NCI-H748 treated with DMSO at 0.1 percent for 48 hours (cell line): ENCODE data around the gene HOXB3.
"Not testable (repeated sequence)": the region's sequence is repeated elsewhere in the genome, so short reads cannot be mapped to it uniquely, and the experiment has no call there.

Experiments
- DNase-seq: peaks from one replicate; lab custom pipeline; 2025; lab: John Stamatoyannopoulos, UW

The HOXB3 gene

GRCh38 chr17:48545539-48545938 is 44.5 kb downstream of the HOXB3 start:
- DNase-seq = no peak

- peak; percentile 61 for DNase-seq
These were observed 45.0 kb downstream of the HOXB3 start, which contains the start of gene HOXB2 for GRCh38 chr17:48545022-48545375. Gene HOXB2 (minus strand): TSS chr17:48545109. CDS start chr17:48544911, 198 bp downstream.

GRCh38 chr17:48544349-48545021 is 45.6 kb downstream of the HOXB3 start:
- peak; percentile 55 for DNase-seq

- peak; percentile 55 for DNase-seq
These were observed 46.1 kb downstream of the HOXB3 start for GRCh38 chr17:48543854-48544348.

GRCh38 chr17:48543107-48543853 is 46.8 kb downstream of the HOXB3 start:
- DNase-seq = no peak

GRCh38 chr17:48542698-48543106 is 47.3 kb downstream of the HOXB3 start:
- DNase-seq = no peak

- DNase-seq = peak; percentile 49
These were observed 47.9 kb downstream of the HOXB3 start for GRCh38 chr17:48542114-48542656.

- peak; percentile 40 for DNase-seq
These were observed 48.4 kb downstream of the HOXB3 start for GRCh38 chr17:48541577-48542113.

- DNase-seq = no peak
These were observed 48.9 kb downstream of the HOXB3 start for GRCh38 chr17:48541036-48541576.

- no peak for DNase-seq
These were observed 49.8 kb downstream of the HOXB3 start for GRCh38 chr17:48540213-48540612.

- DNase-seq = no peak
These were observed 50.9 kb downstream of the HOXB3 start for GRCh38 chr17:48539177-48539576.

GRCh38 chr17:48537316-48537715 is 52.7 kb downstream of the HOXB3 start:
- no peak for DNase-seq

GRCh38 chr17:48535793-48536559 is 54.1 kb downstream of the HOXB3 start:
- DNase-seq = not testable (repeated sequence)

GRCh38 chr17:48532261-48532660 is 57.8 kb downstream of the HOXB3 start:
- DNase-seq = no peak

GRCh38 chr17:48530887-48531272 is 59.2 kb downstream of the HOXB3 start, which contains the start of gene HOXB1:
Gene HOXB1 (minus strand): TSS chr17:48531011. CDS start chr17:48530904, 107 bp downstream.
- DNase-seq = no peak

GRCh38 chr17:48530208-48530886 is 59.7 kb downstream of the HOXB3 start:
- DNase-seq = no peak

GRCh38 chr17:48529683-48530009 is 60.4 kb downstream of the HOXB3 start:
- no peak for DNase-seq

- DNase-seq = no peak
These were observed 60.9 kb downstream of the HOXB3 start for GRCh38 chr17:48528936-48529682.

- no peak for DNase-seq
These were observed 61.7 kb downstream of the HOXB3 start for GRCh38 chr17:48528153-48528935.

GRCh38 chr17:48527547-48527932 is 62.5 kb downstream of the HOXB3 start:
- DNase-seq = no peak
